GM18870 (cell line): ENCODE results near the gene MRPL33.

ENCODE experiments used
- ATAC-seq: cut with Tn5 transposase; IDR thresholded peaks from one replicate; pipeline ENCODE4 v1.9.1; 2021; ENCODE audit warnings: moderate library complexity; ENCODE audit not compliant: unreplicated experiment

MRPL33 gene

GRCh38 chr2:27771548-27772335 is at the start of gene MRPL33:
Gene MRPL33 (plus strand): TSS chr2:27771719. CDS start chr2:27771778, 59 bp downstream.
- ATAC-seq: peak; percentile 91

- no peak for ATAC-seq
Observed at GRCh38 chr2:27721884-27722485, 49.5 kb upstream of the MRPL33 start.

- no peak for ATAC-seq
Observed at GRCh38 chr2:27723372-27724144, 48.0 kb upstream of the MRPL33 start.

- no peak for ATAC-seq
Observed at GRCh38 chr2:27724191-27724590, 47.3 kb upstream of the MRPL33 start.

- no peak for ATAC-seq
Observed at GRCh38 chr2:27724905-27725701, 46.4 kb upstream of the MRPL33 start.

- ATAC-seq: no peak
Observed at GRCh38 chr2:27727257-27727656, 44.3 kb upstream of the MRPL33 start.

GRCh38 chr2:27728081-27728858 is 43.2 kb upstream of the MRPL33 start:
- no peak for ATAC-seq

GRCh38 chr2:27729198-27729597 is 42.3 kb upstream of the MRPL33 start:
- ATAC-seq: no peak

- no peak for ATAC-seq
Observed at GRCh38 chr2:27729614-27730013, 41.9 kb upstream of the MRPL33 start.

GRCh38 chr2:27730261-27730662 is 41.3 kb upstream of the MRPL33 start:
- ATAC-seq: no peak

GRCh38 chr2:27730980-27731691 is 40.4 kb upstream of the MRPL33 start:
- ATAC-seq: no peak

GRCh38 chr2:27734305-27734704 is 37.2 kb upstream of the MRPL33 start:
- no peak for ATAC-seq

GRCh38 chr2:27735263-27735904 is 36.1 kb upstream of the MRPL33 start:
- no peak for ATAC-seq

- ATAC-seq: no peak
Observed at GRCh38 chr2:27736031-27736889, 35.3 kb upstream of the MRPL33 start.

- ATAC-seq: no peak
Observed at GRCh38 chr2:27736890-27737204, 34.7 kb upstream of the MRPL33 start.

- ATAC-seq: no peak
Observed at GRCh38 chr2:27737676-27738348, 33.7 kb upstream of the MRPL33 start.

GRCh38 chr2:27738349-27739057 is 33.0 kb upstream of the MRPL33 start:
- ATAC-seq: no peak
